Daoy (cell line): ENCODE data around the gene ARL16. TPM values are rescaled to one million over a fixed set of nuclear protein-coding genes. Genes with fewer than 3 reads are reported as not detected.

Experiments
- DNase-seq: peaks from one replicate; pipeline ENCODE4 v3.0.0-alpha.2; 2015; ENCODE audit warnings: low read depth
- total RNA-seq: library from RNA; depleted of rRNA; stranded (reverse); fragments of >200 nt; shearing (Covaris generic); gene quantifications from 2 replicates; pipeline ENCODE4 v1.2.3, GENCODE V29; 2014

Gene ARL16
- total RNA-seq, 1 experiment from 2014 or later, result 66.3 TPM

GRCh38 chr17:81672954-81673353 lies 10.6 kb downstream of the ARL16 start:
- no peak for DNase-seq

DNA sequence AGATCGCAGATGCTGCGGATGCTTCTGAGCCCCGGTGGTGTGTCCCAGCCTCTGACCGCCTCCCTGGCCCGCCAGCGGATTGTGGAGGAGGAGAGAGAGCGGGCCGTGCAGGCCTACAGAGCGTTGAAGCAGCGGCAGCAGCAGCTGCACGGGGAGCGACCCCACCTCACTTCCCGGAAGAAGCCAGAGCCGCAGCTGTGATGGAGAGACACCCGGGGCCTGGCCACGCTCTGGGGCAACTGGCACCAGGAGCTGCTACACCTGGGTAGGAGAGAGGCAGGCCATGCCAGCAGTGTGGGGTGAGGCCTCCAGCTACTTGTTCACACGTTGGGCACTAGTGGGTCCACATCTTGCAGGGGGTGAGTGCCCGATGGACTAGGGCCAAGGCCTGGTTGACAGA lies 11.1 kb downstream of the ARL16 start:
- DNase-seq, result no peak

DNA sequence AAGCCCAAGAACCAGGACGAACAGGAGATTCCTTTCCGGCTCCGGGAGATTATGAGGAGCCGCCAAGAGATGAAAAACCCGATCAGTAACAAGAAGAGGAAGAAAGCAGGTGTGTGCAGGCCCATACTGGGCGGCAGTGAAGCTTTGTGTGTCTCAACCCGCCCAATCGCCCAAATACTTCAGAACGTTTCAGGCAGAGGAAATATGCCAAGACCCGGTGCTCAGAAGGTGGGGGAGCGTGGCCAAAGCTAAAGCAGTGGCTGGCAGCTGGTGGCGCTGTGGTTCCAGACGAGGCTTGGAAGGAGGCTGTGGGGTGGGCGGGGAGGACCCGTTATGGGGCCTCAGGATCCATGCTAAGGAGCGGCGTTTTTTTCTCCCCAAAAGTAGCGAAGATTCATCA lies 15.8 kb downstream of the ARL16 start:
- peak; percentile 32 for DNase-seq

GRCh38 chr17:81666342-81667191 lies 17.0 kb downstream of the ARL16 start, which contains the start of the genes CCDC137 and OXLD1:
Gene CCDC137, plus strand, starts transcription at chr17:81666737. Its CDS starts 30 bp downstream, at chr17:81666767.
Gene OXLD1, minus strand, starts transcription at chr17:81666605. Its CDS starts 28 bp downstream, at chr17:81666577.
- DNase-seq, result peak; percentile 99

DNA sequence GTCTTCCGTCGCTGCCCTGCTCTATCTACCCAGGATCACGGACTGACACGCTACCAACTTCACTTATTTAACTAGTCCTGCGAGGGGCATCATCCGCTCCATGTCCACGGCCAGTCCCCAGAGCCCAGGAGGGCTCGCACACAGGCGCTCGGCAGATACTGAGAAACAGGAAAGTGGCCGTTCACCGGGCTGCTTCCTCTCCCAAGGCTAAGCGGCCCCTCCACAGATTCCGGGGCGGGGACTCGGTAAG lies 17.6 kb downstream of the ARL16 start:
- no peak for DNase-seq

- DNase-seq, result peak; percentile 52
Measured at GRCh38 chr17:81665205-81666091, 18.1 kb downstream of the ARL16 start.

DNA sequence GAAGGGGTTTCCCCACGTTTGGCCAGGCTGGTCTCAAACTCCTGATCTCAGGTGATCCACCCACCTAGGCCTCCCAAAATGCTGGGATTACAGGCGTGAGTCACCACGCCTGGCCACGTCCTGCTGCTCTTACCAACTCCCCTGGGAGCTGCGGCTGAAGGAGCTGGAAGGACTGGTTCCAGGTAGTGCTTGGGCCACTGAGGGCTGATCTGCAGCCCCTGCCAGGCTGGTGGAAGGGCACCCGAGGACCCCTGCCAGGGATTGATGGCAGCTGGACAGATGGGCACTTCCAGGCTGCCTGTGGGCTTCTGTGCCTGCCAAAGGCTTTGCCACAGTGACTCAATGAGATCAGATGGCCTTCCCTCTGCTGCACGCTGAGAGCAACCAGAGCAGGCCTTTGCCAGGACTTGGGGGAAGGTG lies 19.5 kb downstream of the ARL16 start:
- peak; percentile 46 for DNase-seq

- DNase-seq, result no peak
Measured at GRCh38 chr17:81662002-81662401, 21.6 kb downstream of the ARL16 start.

DNA sequence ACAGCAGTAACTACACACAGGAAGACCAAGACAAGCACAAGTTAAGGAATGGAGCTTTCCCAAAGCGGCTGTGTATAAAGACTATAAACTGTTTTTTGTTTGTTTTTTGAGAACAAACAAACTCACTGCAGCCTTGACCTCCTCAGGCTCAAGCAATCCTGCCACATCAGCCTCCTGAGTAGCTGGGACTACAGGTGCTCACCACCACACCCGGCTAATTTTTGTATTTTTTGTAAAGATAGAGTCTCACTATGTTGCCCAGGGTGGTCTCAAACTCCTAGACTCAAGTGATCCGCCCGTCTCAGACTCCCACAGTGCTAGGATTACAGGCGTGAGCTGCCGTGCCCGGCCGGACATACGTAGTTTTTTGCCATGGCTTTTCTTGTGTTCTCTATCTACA lies 23.2 kb downstream of the ARL16 start:
- DNase-seq, result no peak

- no peak for DNase-seq
Measured at GRCh38 chr17:81659038-81659437, 24.6 kb downstream of the ARL16 start.

DNA sequence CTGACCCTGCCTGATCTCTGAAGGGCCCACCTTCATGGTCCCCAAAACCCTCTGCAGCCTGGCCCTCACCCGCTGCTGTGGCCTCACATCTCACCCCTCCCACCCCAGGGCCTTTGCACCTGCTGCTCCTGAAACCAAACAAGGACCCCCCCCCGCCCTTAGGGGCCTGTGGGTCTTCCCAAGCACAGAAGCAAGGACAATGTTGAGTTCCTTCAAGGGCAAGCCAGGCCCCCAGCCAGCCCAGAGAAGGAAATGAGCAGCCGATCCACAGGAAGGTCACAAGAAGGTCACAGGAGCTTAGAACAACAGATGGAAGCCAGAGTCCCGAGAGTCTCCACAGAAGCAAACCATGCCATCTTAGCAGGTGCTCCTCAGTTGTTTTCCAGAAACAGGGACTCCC lies 26.8 kb downstream of the ARL16 start:
- no peak for DNase-seq

DNA sequence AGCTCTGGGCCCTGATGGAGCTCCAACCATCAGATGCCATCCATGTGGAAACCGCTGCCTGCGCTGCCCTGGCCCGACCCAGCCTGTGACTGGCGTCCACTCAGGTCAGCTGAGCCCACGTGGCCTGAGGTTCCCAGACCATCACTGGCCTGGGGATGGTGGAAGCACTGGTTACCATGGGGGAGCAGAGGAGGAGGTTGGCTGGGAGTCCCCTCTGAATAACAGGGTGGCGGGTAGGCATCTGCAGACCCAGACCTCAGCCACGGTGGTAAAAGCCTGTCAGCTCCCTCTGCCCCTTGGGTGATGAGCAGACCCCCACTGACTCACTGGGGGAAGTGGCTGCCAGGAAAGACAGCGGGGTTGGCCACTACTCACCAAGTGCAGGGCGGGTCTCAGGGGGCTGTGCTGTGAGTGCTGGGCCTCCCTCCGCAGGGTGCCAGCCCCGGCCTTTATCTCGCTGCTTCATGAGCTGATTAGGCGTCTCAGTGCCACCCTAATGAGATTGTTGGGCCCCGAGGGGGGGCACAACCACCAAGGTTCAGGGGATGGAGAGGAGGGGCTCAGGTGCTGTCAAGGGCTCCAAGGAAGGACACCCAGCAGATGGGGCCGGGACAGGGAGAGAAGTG lies 27.4 kb downstream of the ARL16 start, which contains the start of gene PDE6G:
Gene PDE6G, minus strand, starts transcription at position 425 of the 626 bp plus-strand sequence. CDS start 3,237 bp downstream, outside the sequence.
- DNase-seq, result no peak

GRCh38 chr17:81655378-81656117 lies 28.0 kb downstream of the ARL16 start:
- DNase-seq, result no peak

- DNase-seq, result no peak
Measured at GRCh38 chr17:81652906-81653771, 30.5 kb downstream of the ARL16 start.

GRCh38 chr17:81651692-81652091 lies 31.9 kb downstream of the ARL16 start:
- peak; percentile 80 for DNase-seq

DNA sequence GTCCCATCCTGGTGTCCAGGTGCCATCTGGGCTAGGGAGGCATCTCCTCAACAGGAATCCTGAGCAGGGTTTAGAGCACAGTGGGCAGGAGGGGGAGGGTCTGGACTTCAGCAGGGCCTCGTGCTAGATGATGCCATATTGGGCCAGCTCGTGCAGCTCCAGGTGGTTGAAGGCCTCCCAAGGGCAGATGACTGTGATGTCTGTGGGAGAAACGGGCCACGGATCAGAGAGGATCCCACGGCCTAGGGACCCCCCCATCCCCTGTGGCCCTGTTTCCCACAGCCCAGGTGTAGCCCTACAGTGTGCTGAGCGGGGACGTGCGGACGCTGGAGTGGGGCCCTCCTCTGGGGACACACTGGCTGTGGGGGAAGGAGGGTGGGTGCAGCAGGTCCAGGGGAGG lies 32.6 kb downstream of the ARL16 start:
- DNase-seq, result no peak

DNA sequence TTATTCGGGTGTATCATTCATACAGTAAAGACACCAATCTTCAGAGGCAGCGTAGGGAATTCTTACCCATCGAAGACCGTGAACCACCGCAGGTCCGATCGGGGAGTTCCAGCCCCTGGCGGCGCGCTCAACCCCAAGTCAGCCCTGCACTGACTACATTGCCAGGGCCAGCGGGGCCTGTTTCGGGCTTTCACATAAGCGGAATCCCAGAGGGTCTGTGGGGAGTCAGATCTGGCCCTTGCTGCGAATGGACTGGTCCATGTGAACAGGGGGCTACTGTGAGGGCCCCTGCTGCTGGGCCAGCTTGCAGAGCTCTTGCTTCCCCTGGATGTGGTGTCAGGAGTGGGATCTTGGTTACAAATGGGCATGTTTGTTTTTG lies 34.9 kb downstream of the ARL16 start:
- DNase-seq, result no peak

DNA sequence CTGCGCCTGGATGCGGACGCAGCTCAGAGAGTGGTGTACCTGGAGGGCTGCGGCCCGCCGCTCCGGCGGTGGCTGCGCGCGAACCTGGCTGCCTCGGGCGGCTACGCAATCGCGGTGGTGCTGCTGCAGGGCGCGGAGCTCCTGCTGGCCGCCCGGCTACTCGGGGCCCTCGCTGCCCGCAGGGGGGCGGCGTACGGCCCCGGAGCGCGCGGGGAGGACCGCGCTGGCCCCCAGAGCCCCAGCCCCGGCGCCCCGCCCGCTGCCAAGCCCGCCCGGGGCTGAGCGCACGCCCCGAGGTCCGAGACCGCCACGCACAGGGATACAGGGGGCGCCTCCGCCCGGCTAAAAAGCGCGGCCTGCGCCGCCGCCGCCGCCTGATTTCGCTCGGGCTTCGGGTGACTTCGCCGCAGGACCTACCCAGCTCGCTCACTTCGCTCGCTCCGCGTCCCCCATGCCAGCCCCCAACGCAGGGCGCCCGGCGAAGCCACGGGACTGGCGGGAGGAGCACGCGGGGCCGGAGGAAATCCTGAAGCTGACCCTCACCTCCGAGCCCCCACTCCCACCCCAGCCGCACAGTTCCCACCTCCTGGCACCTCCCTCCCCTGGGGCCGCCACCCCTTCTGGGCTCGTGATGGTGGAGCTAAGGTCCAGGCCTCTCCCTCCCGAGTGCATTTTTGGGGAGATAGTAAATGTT lies 35.4 kb downstream of the ARL16 start:
- DNase-seq, result no peak

GRCh38 chr17:81647640-81648012 lies 36.0 kb downstream of the ARL16 start:
- DNase-seq, result no peak
